Placental pericyte (primary cell): ENCODE measurements around the gene ZMYM4. TPM values are rescaled to one million over a fixed set of nuclear protein-coding genes. Genes with fewer than 3 reads are reported as not detected.

Experiments
- small RNA-seq: library from RNA; depleted of rRNA; stranded (forward); fragments of <200 nt; gene quantifications from one replicate; pipeline ENCODE3, GENCODE V24; 2012; ENCODE audit warnings: low replicate concordance
- total RNA-seq: library from RNA; depleted of rRNA; stranded (reverse); fragments of >200 nt; gene quantifications from 2 replicates; pipeline ENCODE4 v1.2.3, GENCODE V29; 2012

Gene ZMYM4
- total RNA-seq = 48.7 and 50.1 TPM in 2 replicates

DNA sequence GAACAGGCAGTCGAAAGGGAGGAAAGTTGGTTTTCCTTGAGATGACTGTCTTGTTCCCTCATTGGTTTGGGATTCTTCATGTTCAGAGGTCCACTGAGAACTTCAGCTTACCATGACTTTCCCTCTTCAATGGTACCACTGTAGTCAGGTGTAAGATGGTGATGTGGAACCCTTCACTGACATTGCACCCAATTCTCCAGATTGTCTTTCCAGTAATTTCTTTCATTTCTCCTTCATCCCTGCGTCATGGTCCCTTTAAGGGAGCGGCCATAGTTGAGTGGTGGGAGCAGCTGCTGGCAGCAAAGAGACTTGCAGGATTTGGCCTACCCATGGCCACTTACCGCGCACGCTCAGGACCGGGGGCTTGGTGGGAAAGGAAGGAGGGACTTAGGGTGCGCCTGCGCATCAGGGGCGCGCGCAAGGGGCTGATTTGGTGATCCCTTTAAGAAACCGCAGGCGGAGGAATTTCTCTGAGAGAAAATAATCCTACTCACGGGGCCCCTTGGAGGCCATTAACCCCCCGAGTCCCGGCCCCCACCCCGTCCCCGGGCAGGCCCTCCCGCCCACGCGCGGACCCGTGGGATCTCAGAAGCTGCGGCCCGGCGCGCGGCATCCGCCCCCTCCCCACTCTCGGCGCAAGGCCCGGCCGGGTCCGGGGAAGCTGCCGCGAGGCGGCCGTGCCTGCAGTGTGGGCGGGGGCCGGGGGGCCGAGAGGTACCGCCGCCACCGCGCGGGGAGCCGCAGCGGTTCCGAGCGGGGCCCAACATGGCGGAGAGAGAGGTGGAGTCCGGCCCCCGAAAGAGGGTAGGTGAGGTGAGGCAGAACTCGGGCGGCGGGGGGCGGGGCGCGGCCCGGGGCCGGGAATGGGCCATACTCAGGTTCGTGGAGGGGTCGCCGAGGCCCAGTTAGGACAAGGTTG lies at the start of gene ZMYM4:
ZMYM4 (plus strand) TSS at position 428 of the 919 bp plus-strand sequence; CDS start at position 766, 338 bp downstream.

Small RNAs within 50 kb of the gene (small RNA-seq; reads per million reads assigned to genes)
- gene RF00091 = not detected

Other genes starting within 250 kb of the ZMYM4 start
- gene ZMYM6, start 236.8 kb upstream of the ZMYM4 start, total RNA-seq = 12.9 and 22.2 TPM in 2 replicates
- 9.8 and 27.2 TPM in 2 replicates for gene ZMYM1, start 189.3 kb upstream of the ZMYM4 start, total RNA-seq
- gene SFPQ, start 75.6 kb upstream of the ZMYM4 start, total RNA-seq = 200 and 275 TPM in 2 replicates